GM12892 (cell line): Measurements from ENCODE around the gene GRHL1.

Source experiments
- DNase-seq: peaks from one replicate; pipeline ENCODE4 v3.0.0; 2011; ENCODE audit not compliant: insufficient read length
- FAIRE-seq: peaks from 2 replicates; lab custom pipeline; 2011; peaks lifted over from hg19 to GRCh38; lab: Jason Lieb, UNC
- POLR2A ChIP-seq: IDR thresholded peaks from 2 replicates; pipeline ENCODE4 v1.6.1; 2011; ENCODE audit warnings: low read depth, low read length, control low read depth
- POLR2AphosphoS5 ChIP-seq: IDR thresholded peaks from 2 replicates; pipeline ENCODE4 v1.6.1; 2011; ENCODE audit warnings: low read depth, low read length, control low read depth
- TAF1 ChIP-seq: IDR thresholded peaks from 2 replicates; pipeline ENCODE4 v1.6.1; 2011; ENCODE audit warnings: low read depth, mild to moderate bottlenecking, control low read depth, low read length, borderline replicate concordance

GRHL1 gene

DNA sequence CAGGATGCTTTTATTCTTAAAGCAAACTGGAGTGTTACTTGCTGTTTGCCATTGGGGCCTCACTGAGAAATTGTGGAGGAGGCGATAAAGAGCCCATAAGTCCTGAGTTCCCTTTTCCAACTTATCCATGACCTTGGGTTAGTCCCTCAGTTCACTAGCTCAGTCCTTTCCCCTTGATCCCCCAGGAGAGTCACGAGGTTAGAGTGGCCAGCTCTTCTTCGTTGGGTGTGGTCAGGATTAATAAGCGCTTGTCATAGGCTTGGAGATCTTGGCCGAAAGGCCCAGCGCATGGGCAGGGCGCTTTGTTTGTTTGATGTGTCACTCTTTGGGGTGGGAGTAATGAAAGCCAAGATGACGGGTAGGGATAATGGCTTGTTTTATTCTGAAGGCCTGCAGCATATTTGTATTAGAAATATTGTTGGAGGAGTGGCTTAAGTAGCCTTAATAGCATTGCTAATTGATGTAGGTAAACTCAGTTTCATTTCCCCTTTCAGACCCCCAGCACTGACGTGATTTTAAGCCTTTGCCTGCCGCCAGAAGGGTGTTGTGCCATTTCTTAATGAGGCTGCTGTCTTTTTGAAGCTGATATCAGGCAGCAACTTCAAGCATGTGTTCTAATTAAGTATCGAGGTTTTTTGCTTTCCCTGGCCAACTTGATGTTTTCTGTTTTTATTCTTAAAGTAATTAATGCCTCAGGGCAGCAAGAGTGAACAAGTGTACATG, 15.7 kb downstream of the GRHL1 start:
- DNase-seq (no peak), FAIRE-seq (no peak)
- TF ChIP-seq POLR2A (no peak), TAF1 (no peak), POLR2AphosphoS5 (no peak)

DNA sequence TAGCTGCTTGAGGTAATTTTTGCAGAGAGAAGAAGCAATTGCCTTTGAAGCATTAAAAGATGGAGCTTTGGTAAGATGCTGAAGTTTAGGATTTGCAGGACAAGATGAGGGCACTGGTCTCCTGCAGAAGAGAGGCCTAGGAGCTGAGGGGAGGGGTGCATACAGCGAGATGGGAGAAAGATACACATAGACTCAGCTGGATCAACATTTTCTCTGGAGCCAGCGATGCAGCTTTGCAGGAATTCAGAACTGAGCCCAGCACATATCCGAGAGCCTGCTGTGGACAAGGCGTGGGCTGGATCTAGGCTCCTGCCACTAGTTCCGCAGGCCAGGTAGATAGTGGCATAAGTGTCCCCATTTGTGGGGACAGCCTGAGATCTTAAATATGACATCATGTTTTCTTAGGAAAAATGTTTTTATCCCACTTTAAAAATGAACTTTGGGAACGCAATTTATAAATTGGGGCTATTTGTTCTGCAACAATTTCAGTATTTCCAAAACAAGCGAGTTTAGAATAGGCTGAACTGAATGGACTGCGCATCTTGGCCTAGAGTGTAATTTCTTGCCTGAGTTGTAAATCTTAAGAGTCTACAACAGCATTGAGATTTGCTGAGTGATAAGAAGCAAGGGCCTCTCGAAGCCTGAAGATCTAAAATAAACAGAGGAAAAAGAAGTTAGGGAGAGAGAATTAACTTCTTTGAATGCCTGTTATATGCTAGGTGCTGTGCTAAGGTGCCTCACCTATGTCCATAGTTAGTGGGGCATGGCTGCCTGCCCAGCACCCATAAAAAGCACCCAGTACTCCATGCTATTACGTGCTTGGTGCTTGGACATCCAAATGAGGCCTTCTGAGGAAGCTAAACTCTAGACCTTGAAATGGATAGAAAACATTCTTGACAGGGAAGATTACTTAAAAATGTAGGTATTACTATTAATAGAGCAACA, 17.3 kb downstream of the GRHL1 start:
- no peak for FAIRE-seq

DNA sequence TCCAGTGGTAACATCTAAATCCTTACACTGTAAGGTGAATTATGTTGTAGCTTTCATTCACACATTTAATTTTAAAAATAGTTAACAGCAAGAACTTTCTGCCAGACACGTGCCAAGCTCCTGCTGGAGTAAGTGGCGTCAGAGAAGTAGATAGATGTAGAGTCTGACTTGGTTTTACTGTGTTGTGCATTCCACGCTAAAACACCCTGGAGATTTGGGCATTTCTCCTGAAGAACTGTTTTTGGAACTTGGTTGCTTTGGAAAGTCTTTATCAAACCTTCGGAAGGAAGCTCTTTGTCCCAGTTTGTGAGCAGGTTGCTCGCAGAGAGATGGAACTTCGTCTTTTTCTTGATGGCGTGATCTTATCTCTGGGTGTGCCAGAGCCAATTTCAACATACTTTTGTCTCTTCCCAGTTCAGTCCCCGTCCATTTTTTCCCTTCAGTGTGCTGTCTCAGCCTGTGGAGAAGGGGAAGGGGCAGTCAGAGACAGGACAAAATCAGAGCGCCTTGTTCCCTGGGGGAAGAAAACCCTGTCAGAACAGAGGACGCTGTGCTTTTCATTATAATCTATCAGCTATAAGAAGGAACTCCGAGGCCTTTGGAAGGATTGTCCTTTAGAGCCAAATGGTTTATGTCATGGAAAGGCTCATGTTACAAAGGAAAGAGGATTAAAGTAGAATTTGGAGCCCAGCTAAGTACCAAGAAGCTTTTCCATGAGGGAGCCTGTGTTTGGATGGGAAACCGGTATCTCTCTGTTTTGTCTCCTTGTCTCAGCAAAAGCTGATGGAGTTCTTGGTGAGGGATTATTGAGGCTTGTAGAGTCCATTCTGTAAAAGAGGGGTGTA, 18.9 kb downstream of the GRHL1 start:
- no peak for FAIRE-seq
- TF ChIP-seq POLR2A (no peak), POLR2AphosphoS5 (no peak), TAF1 (no peak)
- no peak for DNase-seq

More for the DNA sequence above, 17.3 kb downstream of the GRHL1 start:
- no peak for DNase-seq
- no peak for TF ChIP-seq TAF1
- no peak for TF ChIP-seq POLR2AphosphoS5
- TF ChIP-seq POLR2A: no peak

DNA sequence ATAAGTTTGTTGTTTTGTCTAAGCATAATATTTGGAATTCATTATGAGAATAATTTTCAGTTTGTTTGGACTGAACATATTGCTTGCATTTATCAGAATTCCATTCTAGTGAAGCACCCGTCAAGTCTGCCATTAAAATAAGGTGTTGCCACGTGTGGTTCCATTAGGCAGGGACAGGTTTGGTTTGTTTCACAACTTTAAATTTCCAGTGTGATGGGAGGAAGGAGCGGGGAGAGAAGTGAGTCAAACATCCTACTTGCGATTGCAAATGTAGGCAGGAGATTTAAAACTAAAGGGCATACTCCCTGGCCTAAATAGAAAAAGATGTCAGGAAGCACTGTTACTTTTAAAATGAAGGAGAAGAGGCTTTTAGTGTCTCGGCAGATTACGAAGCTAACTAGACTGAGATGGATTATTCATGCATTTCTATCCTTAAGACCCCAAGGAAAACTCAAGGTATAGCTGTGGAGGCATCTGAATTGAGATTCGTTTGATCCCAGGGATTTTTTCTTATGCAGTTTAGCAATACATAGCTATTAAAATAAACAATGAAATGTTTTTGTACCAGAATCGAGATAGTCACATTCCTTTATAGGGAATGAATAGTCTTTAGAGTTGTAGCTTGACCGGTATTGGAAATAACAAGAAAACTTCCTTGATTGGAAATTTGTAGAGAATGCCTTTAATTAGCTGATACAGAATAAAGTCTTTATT, 19.8 kb downstream of the GRHL1 start:
- no peak for DNase-seq
- FAIRE-seq: no peak
- TF ChIP-seq POLR2AphosphoS5 (no peak), TAF1 (no peak), POLR2A (no peak)

DNA sequence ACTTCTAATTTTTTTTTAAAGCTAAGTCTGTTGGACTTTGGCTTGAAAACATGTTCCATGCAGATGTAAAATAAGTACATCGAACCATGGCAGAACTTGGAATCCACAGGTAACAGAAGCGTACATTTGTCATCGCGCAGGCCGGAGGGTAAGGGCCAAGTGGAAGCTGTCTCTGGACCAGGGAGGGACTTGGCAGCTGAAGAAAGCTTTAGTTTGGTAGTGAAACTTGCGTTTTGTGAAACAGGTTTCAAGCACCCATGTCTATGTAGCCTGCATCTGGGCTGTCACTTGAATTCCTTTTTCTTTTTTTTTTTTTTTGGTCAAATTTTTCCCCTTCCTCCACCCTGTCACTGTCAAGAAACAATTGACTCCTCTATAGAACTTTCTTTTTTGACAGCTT, 20.4 kb downstream of the GRHL1 start:
- TF ChIP-seq TAF1 (no peak), POLR2A (no peak), POLR2AphosphoS5 (no peak)
- no peak for DNase-seq
- no peak for FAIRE-seq

DNA sequence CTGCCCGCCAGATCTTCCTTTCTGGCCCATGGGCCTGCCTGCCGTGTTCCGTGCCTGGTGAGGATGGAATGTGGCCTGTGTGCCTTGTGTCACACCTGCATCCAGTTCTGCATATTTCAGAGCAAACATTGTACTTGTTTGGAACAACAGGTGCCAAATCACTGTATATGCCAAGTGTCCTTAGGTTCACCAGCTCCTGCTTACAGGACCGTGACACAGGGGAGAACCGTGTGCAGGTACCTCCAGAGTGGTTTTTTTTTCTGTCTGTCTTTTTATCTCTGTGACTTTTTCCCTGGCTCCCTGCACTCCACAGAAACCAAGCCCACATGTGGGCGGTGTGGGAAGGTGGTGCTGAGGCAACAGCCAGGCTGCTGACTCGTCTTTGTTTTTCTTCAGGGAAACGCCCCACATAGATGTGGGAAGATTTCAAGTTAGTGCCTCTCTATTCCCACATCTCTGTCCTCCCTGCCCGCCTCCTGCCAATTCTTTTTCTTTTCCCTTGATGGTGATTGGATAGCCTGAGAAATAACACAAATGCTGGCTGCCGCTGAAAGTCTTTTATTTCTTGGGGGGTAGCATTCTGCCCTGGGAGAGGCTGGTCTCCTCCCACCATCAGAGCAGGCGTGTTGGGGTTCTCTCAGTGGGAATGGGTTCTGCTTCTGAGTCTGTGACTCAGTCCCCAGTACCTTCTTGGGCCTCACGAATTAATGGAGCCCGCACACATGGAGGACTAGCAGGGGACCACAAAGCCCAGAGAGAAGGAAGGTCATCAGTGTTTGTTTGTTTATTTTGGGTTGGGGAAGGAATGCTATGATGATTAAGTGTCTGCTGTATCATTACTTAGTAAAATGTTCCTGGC, 21.4 kb downstream of the GRHL1 start:
- no peak for DNase-seq
- TF ChIP-seq TAF1 (no peak), POLR2A (no peak), POLR2AphosphoS5 (no peak)
- no peak for FAIRE-seq

DNA sequence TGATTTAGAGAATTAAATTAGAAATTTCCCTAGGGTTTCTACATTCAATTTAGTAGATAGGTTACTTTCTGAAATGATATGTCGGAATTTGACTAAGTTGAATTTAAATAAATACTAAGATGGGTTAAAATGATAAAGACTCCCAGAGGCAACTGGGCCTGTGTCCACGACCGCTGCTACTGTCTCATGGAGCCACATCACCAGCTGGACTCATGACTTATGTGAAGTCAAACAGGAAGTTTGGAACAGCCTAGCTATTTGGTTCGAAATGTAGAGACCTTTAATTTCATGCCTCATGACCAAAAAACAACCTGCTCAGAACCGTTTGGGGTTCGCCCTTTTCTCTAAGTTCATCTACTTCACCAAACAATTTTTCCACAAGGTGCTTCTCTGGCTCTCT, 22.2 kb downstream of the GRHL1 start:
- FAIRE-seq (no peak), DNase-seq (no peak)
- no peak for TF ChIP-seq POLR2AphosphoS5

DNA sequence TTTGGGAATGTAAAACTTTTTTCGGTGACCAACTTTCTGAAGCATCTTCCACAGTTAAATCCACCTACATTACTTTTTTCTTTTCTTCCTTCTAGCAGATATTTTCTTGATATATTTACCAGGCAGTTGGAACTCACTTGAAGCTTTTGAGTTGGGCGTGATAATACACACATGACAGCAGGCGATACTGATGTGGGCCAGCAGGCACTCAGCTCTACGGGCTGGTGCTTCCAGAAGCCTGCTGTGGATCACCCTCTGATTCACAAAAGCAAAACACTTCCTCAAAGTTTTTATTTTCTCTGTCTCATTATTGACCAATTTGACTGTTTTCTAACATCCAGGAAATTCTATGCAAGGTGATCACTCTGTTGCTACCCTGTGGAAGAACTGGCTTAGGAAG, 22.9 kb downstream of the GRHL1 start:
- DNase-seq: no peak
- FAIRE-seq: no peak
- no peak for TF ChIP-seq TAF1

DNA sequence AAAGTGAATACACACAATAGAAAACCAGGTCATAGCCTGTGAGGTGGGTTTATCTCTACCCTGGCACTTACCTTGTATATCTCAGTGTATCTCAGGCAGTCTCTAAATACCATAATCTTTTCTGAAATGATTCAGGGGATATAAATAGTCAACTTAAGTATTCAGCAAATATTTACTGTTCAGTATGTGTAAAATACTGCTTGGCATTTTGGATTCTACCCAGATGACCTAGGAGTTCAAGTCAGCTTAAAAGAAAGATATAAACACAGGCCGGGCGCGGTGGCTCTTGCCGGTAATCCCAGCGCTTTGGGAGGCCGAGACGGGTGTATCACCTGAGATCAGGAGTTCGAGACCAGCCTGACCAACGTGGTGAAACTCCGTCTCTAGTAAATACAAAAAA, 23.8 kb downstream of the GRHL1 start:
- TF ChIP-seq TAF1 (no peak), POLR2AphosphoS5 (no peak), POLR2A (no peak)
- FAIRE-seq: no peak

DNA sequence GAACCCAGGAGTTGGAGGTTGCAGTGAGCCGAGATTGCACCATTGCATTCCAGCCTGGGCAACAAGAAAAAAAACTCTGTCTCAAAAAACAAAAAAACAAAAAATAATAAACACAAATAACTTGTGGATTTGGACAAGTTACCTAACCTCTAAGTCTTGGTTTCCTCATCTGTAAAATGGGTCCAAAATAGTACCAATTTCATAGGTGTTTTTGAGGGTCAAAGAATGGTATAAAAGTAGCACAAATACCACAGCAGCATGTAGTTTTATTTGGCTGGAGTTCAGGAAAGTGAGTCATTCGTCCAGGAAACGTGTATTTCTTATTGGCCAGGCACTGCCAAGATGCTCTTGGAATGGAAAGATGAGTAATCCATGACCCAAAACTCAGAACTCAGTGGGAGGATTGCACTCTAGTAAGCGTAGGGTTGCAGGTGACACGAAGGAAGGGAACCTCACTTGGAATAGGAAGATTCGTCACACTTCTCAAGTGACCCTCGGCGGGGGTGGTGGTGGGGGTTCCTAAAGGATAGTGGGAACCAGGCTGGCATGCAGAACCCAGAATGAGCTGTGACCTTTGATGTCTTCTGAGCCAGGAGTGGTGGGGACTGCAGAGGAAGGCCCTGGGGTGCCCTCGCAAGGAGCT, 24.4 kb downstream of the GRHL1 start:
- no peak for FAIRE-seq
- DNase-seq: no peak

More for the DNA sequence above, 23.8 kb downstream of the GRHL1 start:
- no peak for DNase-seq

More for the DNA sequence above, 24.4 kb downstream of the GRHL1 start:
- TF ChIP-seq POLR2A (no peak), POLR2AphosphoS5 (no peak), TAF1 (no peak)
